AG04449 (cell line): ENCODE data around the gene PRKAR1B.

Source experiments
- CTCF ChIA-PET: fragments of 350-600 bp; formaldehyde crosslinking; extraction: SDS; loops from one replicate; lab custom pipeline; 2021; ENCODE audit warnings: antibody characterized with exemption; lab: Yijun Ruan, JAX
- POLR2A ChIA-PET: fragments of 400-600, 350-600 bp; formaldehyde crosslinking; extraction: SDS; loops from one replicate; lab custom pipeline; 2020; ENCODE audit warnings: antibody characterized with exemption, inconsistent platforms; lab: Yijun Ruan, JAX
- DNase-seq: peaks from one replicate; pipeline ENCODE4 v3.0.0-alpha.2; 2010; ENCODE audit warnings: low read depth, low spot score
- H3K4me3 ChIP-seq: 2 replicates; pipeline ENCODE4 v1.5.1; 2011; ENCODE audit warnings: low read depth, mild to moderate bottlenecking, control low read depth, low read length
- TF ChIP-seq, protein P1 (sequence below): IDR thresholded peaks from one replicate; pipeline ENCODE4 v1.5.1; 2011; ENCODE audit warnings: mild to moderate bottlenecking, moderate library complexity, low read length, control low read depth, inconsistent platforms; ENCODE audit not compliant: insufficient read depth; ENCODE audit errors: missing control alignments

The PRKAR1B gene

DNA sequence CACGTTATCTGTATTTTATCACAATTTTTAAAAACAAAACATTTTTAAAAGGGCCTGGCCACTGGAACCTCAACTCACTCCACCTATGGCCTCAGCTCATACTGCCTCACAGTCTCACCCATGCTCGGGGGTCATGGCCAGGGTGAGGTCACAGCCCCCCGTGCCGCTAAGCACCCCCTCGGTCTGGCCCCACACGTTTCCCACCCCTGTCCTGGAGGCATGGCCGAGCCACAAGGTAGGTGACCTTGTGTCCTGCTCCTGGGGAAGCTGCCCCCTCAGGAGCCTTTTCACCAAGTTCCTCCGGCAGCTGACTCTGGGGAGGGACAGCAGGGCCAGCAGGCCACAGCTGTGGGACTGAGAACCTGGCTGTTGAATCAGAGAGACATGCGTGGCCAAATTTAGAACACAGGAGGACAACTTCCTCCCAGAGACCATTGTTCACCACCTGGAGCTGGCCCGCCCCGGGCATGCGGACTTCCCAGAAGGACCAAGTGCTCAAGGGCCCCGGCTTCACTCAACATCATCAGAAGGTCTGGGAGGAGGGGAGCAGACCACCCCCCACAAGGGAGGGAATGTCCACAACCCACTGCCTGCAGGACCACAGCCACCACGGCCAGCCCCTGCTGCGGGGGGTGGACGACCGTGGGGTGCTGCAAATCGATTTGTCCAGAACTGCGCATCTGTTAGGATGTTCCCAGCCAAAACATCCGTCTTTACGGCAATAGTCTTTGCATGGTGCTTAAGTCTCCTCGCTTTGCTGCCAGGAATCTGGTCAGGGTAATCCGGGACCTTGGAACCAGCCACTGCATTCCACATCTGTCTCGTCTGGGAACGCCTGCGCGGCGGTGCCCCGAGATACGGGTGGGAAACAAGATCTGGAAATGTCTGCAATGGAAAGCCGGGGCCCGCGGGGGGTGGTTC, 158.8 kb downstream of the PRKAR1B start:
- H3K4me3 ChIP-seq = no peak overlapping the region
- DNase-seq = no peak
- TF ChIP-seq, protein P1, sequence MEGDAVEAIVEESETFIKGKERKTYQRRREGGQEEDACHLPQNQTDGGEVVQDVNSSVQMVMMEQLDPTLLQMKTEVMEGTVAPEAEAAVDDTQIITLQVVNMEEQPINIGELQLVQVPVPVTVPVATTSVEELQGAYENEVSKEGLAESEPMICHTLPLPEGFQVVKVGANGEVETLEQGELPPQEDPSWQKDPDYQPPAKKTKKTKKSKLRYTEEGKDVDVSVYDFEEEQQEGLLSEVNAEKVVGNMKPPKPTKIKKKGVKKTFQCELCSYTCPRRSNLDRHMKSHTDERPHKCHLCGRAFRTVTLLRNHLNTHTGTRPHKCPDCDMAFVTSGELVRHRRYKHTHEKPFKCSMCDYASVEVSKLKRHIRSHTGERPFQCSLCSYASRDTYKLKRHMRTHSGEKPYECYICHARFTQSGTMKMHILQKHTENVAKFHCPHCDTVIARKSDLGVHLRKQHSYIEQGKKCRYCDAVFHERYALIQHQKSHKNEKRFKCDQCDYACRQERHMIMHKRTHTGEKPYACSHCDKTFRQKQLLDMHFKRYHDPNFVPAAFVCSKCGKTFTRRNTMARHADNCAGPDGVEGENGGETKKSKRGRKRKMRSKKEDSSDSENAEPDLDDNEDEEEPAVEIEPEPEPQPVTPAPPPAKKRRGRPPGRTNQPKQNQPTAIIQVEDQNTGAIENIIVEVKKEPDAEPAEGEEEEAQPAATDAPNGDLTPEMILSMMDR = no peak
- ChIA-PET CTCF (no interaction called here), POLR2A (no interaction called here)

DNA sequence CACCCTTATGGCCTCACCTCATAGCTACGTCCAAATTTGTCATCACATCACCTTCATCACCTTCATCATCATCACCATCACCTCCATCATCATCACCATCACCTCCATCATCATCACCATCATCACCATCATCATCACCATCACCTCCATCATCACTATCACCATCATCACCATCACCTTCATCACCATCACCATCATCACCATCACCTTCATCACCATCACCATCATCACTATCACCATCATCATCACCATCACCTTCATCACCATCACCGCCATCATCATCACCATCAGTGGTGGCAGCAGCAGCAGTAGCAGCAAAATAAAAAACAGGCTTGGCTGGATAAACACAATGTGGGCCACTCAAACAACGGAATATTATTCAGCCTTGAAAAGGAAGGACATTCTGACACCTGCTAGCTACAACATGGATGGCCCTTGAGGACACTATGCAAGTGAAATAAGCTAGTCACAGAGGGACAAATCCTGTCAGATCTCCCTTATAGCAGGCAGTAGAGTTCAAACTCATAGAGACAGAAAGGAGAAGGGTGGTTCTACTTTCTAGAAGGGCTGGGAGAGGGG, 159.7 kb downstream of the PRKAR1B start:
- TF ChIP-seq, protein P1 = no peak
- no peak for DNase-seq
- ChIA-PET CTCF (no interaction called here), POLR2A (no interaction called here)
- no peak overlapping the region for H3K4me3 ChIP-seq

DNA sequence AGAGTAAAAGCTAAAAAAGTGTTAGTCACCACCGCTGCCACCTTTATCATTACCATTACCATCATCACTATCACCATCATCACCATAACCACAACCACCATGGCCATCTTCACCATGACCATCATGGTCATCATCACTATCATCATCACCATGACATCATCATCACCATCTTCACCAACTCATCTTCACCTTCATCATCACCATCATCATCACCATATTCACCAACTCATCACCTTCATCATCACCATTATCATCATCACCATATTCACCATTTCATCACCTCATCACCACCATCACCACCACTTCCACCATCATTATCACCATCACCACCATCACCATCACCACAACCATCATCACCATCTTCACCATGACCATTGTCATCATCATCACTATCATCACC, 161.0 kb downstream of the PRKAR1B start:
- ChIA-PET POLR2A (no interaction called here), CTCF (interaction anchor here (1.4 kb wide), 1 partner anchor 234 kb away, joined by 4 read pairs; no protein-coding TSS in a partner anchor)
- no peak for DNase-seq
- H3K4me3 ChIP-seq = no peak overlapping the region
- TF ChIP-seq, protein P1 = no peak

DNA sequence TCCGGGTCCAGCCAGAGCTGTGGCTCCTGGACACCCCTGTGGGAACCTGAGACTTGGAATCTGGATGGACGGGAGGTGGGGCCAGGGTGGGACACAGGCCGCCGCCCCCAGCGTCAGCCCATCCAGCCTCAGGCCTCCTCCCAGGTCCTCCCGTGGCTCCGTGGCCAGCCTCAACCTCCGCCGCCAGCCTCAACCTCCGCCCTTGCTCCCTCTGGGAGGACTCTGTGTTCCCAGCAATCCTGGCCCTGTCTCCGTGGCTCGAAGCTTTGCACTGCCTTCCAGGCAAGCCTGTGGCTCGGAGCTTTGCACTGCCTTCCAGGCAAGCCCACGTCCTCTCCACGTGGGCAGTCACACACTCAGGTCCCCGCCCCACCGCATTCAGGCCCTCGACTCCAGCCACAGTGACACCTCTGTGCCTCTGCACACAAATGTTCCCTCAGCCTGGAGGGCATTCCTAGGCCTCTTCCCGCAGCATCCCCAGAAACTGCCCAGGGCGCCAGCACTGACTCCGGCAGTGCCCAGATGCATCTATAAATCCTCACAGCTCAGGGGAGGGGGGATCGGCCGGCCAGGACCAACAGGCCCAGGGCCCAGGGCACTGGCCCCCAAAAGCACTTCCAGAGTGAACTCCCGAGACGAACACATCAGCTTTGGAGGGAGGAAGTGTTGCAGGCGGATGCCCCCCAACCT, 162.8 kb downstream of the PRKAR1B start:
- H3K4me3 ChIP-seq = no peak overlapping the region
- POLR2A ChIA-PET = no interaction called here
- no peak for DNase-seq
- TF ChIP-seq, protein P1 = no peak
- CTCF ChIA-PET = no interaction called here

DNA sequence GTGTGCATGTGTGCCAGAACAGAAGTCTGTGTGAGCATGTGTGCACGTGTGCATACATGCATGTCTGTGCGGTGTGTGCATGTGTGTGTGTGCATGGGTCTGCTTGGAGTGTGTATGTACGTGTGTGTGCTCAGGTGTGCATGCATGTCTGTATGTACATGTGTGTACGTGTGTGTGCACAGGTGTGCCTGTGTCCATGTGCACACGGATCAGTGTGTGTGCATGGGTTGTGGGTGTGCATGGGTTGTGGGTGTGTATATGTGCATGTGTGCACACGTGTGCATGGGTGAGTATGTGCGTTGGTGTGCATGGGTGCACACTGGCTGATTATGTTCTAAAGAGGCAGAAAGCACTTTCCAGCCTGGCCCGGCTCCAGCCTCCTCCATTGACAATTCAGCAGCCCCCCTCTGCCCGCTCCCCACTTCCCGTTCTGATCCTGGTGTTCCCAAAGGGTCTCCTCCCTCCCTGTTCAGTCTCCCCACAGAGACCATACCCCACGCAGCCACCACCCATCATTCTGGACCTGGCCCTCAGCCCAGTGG, 163.4 kb downstream of the PRKAR1B start:
- ChIA-PET CTCF (no interaction called here), POLR2A (no interaction called here)
- TF ChIP-seq, protein P1 = no peak
- no peak for DNase-seq
- no peak overlapping the region for H3K4me3 ChIP-seq
